ENCODE measurements around the gene CACNB4.

CACNB4 gene

DNA sequence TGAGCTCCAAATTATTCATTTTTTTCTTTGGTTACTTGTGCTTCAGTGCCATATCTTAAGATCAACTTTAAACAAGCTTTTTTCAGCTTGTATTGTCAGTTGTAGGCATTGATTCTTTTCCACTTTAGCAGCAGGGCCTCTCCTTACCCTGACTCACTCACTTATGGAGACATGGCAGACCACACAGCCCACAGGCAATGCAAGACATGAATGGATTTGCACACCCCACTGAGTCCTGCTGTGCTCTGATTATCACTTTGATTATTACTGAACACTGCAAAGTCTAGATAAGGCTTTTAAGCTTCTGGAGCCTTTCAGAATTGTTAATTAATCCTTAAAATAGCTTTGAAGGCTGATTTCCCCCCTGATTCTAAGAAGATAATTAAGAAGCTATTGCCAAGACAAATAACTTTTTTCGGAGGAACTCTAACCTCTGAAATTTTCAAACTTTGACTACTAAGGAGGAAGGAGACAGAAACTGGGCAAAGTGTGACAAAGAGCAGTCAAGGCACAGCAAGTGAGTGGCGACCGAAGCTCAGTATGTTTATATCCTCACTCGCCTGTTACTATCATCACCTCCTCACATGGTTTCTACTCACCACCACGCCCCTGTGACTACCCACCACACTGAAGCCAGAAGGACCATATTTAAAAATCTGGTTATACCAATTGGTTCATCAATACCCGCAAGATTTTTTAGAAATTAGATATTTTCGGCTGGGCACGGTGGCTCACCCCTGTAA lies 43.3 kb downstream of the CACNB4 start:
- no peak for DNase-seq (ENCODE audit: low read depth)
- no peak for TF ChIP-seq CTCF (conservative IDR thresholded peaks at IDR 0.05; ENCODE audit: low read depth, low read length)

GRCh38 chr2:152054593-152054992 lies 44.3 kb downstream of the CACNB4 start:
- DNase-seq (ENCODE audit: low read depth), result no peak
- no peak overlapping the region for H3K4me3 ChIP-seq (ENCODE audit: low read length)
- no peak for TF ChIP-seq CTCF (conservative IDR thresholded peaks at IDR 0.05; ENCODE audit: low read depth, low read length)

More for the DNA sequence above, 43.3 kb downstream of the CACNB4 start:
- H3K4me3 ChIP-seq (ENCODE audit: low read length), result no peak overlapping the region

DNA sequence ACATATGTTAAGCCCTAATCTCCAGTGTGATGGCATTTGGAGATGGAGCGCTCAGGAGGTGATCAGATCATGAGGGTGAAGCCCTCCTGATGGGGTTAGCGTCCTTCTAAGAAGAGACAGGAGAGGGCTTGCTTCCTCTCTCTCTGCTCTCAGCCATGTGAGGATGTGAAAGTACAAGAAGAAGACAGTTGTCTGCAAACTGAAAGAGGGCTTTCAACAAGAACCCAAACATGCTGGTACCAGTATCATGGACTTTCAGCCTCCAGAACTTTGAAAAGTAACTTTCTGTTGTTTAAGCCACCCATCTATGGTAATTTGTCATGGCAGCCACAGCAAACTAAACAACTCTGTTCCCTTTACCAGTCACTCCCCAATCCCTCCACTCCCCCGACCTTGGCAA lies 47.4 kb downstream of the CACNB4 start:
- no peak overlapping the region for H3K4me3 ChIP-seq (ENCODE audit: low read length)
- no peak for DNase-seq (ENCODE audit: low read depth)
- no peak for TF ChIP-seq CTCF (conservative IDR thresholded peaks at IDR 0.05; ENCODE audit: low read depth, low read length)

GRCh38 chr2:152050915-152051314 lies 47.9 kb downstream of the CACNB4 start:
- no peak for DNase-seq (ENCODE audit: low read depth)
- no peak for TF ChIP-seq CTCF (conservative IDR thresholded peaks at IDR 0.05; ENCODE audit: low read depth, low read length)
- H3K4me3 ChIP-seq (ENCODE audit: low read length), result no peak overlapping the region

- no peak for TF ChIP-seq CTCF (conservative IDR thresholded peaks at IDR 0.05; ENCODE audit: low read depth, low read length)
- DNase-seq (ENCODE audit: low read depth), result no peak
- H3K4me3 ChIP-seq (ENCODE audit: low read length), result no peak overlapping the region
Measured at GRCh38 chr2:152050341-152050740, 48.5 kb downstream of the CACNB4 start.

GRCh38 chr2:152049541-152049940 lies 49.3 kb downstream of the CACNB4 start:
- no peak overlapping the region for H3K4me3 ChIP-seq (ENCODE audit: low read length)
- DNase-seq (ENCODE audit: low read depth), result no peak
- TF ChIP-seq CTCF (conservative IDR thresholded peaks at IDR 0.05; ENCODE audit: low read depth, low read length), result no peak

DNA sequence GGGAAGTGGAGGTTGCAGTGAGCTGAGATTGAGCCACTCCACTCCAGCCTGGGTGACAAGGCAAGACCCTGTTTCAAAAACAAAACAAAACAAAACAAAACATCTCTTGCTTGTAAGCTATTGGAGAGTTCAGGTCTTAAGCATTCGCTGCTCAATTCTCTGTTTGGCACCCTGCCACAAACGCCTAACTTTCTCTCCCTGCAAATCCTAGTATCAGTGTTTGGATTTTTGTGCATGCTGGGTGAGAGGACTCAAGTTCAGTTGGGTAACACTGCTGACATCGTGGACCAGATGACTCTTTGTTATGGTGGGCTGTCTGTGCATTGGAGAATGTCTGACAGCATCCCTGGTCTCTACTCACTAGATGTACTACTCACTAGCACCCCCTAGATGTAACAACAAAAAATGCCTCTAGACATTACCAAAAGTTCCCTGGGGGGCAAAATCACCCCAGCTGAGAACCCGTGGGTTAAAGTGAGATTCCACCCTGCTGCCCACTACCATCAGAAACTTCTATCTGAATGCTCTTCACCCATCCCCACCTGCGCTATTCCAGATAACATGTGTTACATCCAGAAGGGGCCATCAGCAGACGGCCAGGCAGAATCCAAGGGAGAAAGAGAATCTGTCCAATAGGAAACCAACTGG lies 50.9 kb downstream of the CACNB4 start:
- TF ChIP-seq CTCF (conservative IDR thresholded peaks at IDR 0.05; ENCODE audit: low read depth, low read length), result peak; percentile 53
- no peak for DNase-seq (ENCODE audit: low read depth)
- H3K4me3 ChIP-seq (ENCODE audit: low read length), result no peak overlapping the region

Data from retinal pigment epithelial cell (primary cell).